IMR-90 (cell line): ENCODE measurements around the gene ACTR1A. TPM values are rescaled to one million over a fixed set of nuclear protein-coding genes. Genes with fewer than 3 reads are reported as not detected.

Experiments
- ATAC-seq: fragments of 200-7000 bp; cut with Tn5 transposase; 2 replicates; pipeline ENCODE4 v1.9.1; 2020; ENCODE audit warnings: low read depth, mild to moderate bottlenecking, moderate library complexity
- BruUV-seq: library from RNA; stranded (reverse); fragments of 400-500 nt; replicated peaks from 2 replicates; lab custom pipeline; 2021; lab: Mats Ljungman, UMichigan
- CTCF ChIA-PET: fragments of 300-600 bp; formaldehyde crosslinking; extraction: SDS; loops from one replicate; lab custom pipeline; 2021; ENCODE audit warnings: antibody characterized with exemption; lab: Yijun Ruan, JAX
- POLR2A ChIA-PET: fragments of 300-600 bp; sonication (Branson Sonifier 250); formaldehyde crosslinking; loops from one replicate; lab custom pipeline; 2022; ENCODE audit warnings: antibody characterized with exemption; ENCODE audit not compliant: unreplicated experiment; lab: Charles Lee
- DNase-seq: peaks from one replicate; pipeline ENCODE4 v3.0.0; 2013
- H2AFZ ChIP-seq: replicated peaks from 2 replicates; pipeline ENCODE3; 2013; ENCODE audit warnings: low read length, mild to moderate bottlenecking; ENCODE audit not compliant: poor library complexity
- H2AK5ac ChIP-seq: 2 replicates; pipeline ENCODE4 v1.6.1; 2013; ENCODE audit warnings: low read depth, low read length, inconsistent platforms
- H2AK9ac ChIP-seq: replicated peaks from 2 replicates; pipeline ENCODE3; 2013; ENCODE audit warnings: mild to moderate bottlenecking, low read depth, low read length, moderate library complexity; ENCODE audit not compliant: poor library complexity
- H2BK120ac ChIP-seq: 2 replicates; pipeline ENCODE4 v1.6.1; 2013; ENCODE audit warnings: low read depth, low read length, inconsistent platforms
- H2BK15ac ChIP-seq: 3 replicates; pipeline ENCODE4 v1.6.1; 2013; ENCODE audit warnings: low read depth, low read length, inconsistent platforms
- H2BK20ac ChIP-seq: 2 replicates; pipeline ENCODE4 v1.6.1; 2013; ENCODE audit warnings: low read depth, mild to moderate bottlenecking, inconsistent platforms, low read length, moderate library complexity
- H2BK5ac ChIP-seq: 2 replicates; pipeline ENCODE4 v1.6.1; 2013; ENCODE audit warnings: mild to moderate bottlenecking, low read depth, low read length, inconsistent platforms; ENCODE audit not compliant: poor library complexity, severe bottlenecking
- H3K14ac ChIP-seq: replicated peaks from 2 replicates; pipeline ENCODE4 v1.6.1; 2013; ENCODE audit warnings: low read depth, low read length, inconsistent platforms
- H3K18ac ChIP-seq: 2 replicates; pipeline ENCODE4 v1.6.1; 2013; ENCODE audit warnings: low read depth, low read length, control low read depth
- H3K23ac ChIP-seq: 2 replicates; pipeline ENCODE4 v1.6.1; 2013; ENCODE audit warnings: low read depth, low read length, inconsistent platforms
- H3K27ac ChIP-seq: 2 replicates; pipeline ENCODE4 v1.5.1; 2013; ENCODE audit warnings: mild to moderate bottlenecking, control low read depth, low read length; ENCODE audit not compliant: insufficient read depth
- H3K27me3 ChIP-seq: 2 replicates; pipeline ENCODE4 v1.6.1; 2013; ENCODE audit warnings: low read length; ENCODE audit not compliant: control insufficient read depth, insufficient read depth
- H3K36me3 ChIP-seq: 2 replicates; pipeline ENCODE4 v1.6.1; 2013; ENCODE audit warnings: low read length, mixed read lengths; ENCODE audit not compliant: control insufficient read depth, insufficient read depth
- H3K4ac ChIP-seq: 2 replicates; pipeline ENCODE4 v1.6.1; 2013; ENCODE audit warnings: low read depth, low read length, inconsistent platforms
- H3K4me1 ChIP-seq: 2 replicates; pipeline ENCODE4 v1.6.1; 2013; ENCODE audit warnings: low read length, mixed read lengths; ENCODE audit not compliant: control insufficient read depth, insufficient read depth
- H3K4me2 ChIP-seq: 2 replicates; pipeline ENCODE4 v1.6.1; 2013; ENCODE audit warnings: low read depth, mild to moderate bottlenecking, control low read depth, low read length, moderate library complexity
- H3K4me3 ChIP-seq: 2 replicates; pipeline ENCODE4 v1.5.1; 2013; ENCODE audit warnings: low read depth, mild to moderate bottlenecking, control low read depth, low read length, moderate library complexity; ENCODE audit not compliant: insufficient read depth
- H3K56ac ChIP-seq: 2 replicates; pipeline ENCODE4 v1.6.1; 2013; ENCODE audit warnings: low read length, inconsistent platforms; ENCODE audit not compliant: insufficient read depth; ENCODE audit errors: extremely low read depth
- H3K79me1 ChIP-seq, 2 experiments: 2 replicates each; pipeline ENCODE4 v1.6.1; 2013; ENCODE audit warnings: low read length in 2 of 2, inconsistent platforms in 1 of 2, low read depth in 1 of 2
- H3K9ac ChIP-seq: 2 replicates; pipeline ENCODE4 v1.6.1; 2013; ENCODE audit warnings: low read depth, low read length, control low read depth
- H3K9me1 ChIP-seq: 2 replicates; pipeline ENCODE4 v1.6.1; 2013; ENCODE audit warnings: low read length, inconsistent platforms; ENCODE audit not compliant: insufficient read depth
- H3K9me3 ChIP-seq: 2 replicates; pipeline ENCODE4 v1.6.1; 2013; ENCODE audit warnings: low read length; ENCODE audit not compliant: control insufficient read depth, insufficient read depth
- H4K20me1 ChIP-seq: 2 replicates; pipeline ENCODE4 v1.6.1; 2013; ENCODE audit warnings: low read length, inconsistent platforms; ENCODE audit not compliant: insufficient read depth
- H4K5ac ChIP-seq: 2 replicates; pipeline ENCODE4 v1.6.1; 2013; ENCODE audit warnings: mild to moderate bottlenecking, low read depth, low read length, control low read depth
- H4K8ac ChIP-seq, 2 experiments: 2 replicates each; pipeline ENCODE4 v1.6.1; 2013; ENCODE audit warnings: low read depth in 2 of 2, low read length in 2 of 2, control low read depth in 1 of 2, inconsistent platforms in 1 of 2
- H4K91ac ChIP-seq: 2 replicates; pipeline ENCODE4 v1.6.1; 2013; ENCODE audit warnings: low read depth, low read length, inconsistent platforms; ENCODE audit not compliant: insufficient read depth
- CEBPB ChIP-seq: IDR thresholded peaks from 2 replicates; pipeline ENCODE4 v1.6.1; 2012; ENCODE audit warnings: low read depth, low read length, improper control_type of control experiment
- ELK1 ChIP-seq: fragments of 150-350 bp; IDR thresholded peaks from 2 replicates; pipeline ENCODE4 v1.6.1; 2016; ENCODE audit warnings: low read depth, mild to moderate bottlenecking, low read length, moderate library complexity, borderline replicate concordance
- FOS ChIP-seq: fragments of 150-350 bp; IDR thresholded peaks from 2 replicates; pipeline ENCODE4 v1.6.1; 2016; ENCODE audit warnings: low read depth, low read length
- MAFK ChIP-seq: IDR thresholded peaks from 2 replicates; pipeline ENCODE4 v1.6.1; 2012; ENCODE audit warnings: low read depth, low read length, improper control_type of control experiment
- MAZ ChIP-seq: IDR thresholded peaks from 2 replicates; pipeline ENCODE4 v1.6.1; 2012; ENCODE audit warnings: low read depth, mild to moderate bottlenecking, low read length, improper control_type of control experiment, moderate library complexity, borderline replicate concordance
- MXI1 ChIP-seq: IDR thresholded peaks from 2 replicates; pipeline ENCODE4 v1.6.1; 2012; ENCODE audit warnings: low read depth, mild to moderate bottlenecking, low read length, moderate library complexity, borderline replicate concordance
- NFE2L2 ChIP-seq: fragments of 150-350 bp; IDR thresholded peaks from 2 replicates; pipeline ENCODE4 v1.6.1; 2016; ENCODE audit warnings: low read depth, mild to moderate bottlenecking, low read length
- POLR2A ChIP-seq: IDR thresholded peaks from 2 replicates; pipeline ENCODE4 v1.6.1; 2012; ENCODE audit warnings: mild to moderate bottlenecking, low read depth, low read length
- RAD21 ChIP-seq: IDR thresholded peaks from 2 replicates; pipeline ENCODE4 v1.6.1; 2012; ENCODE audit warnings: low read length, improper control_type of control experiment
- RCOR1 ChIP-seq: IDR thresholded peaks from 2 replicates; pipeline ENCODE4 v1.6.1; 2012; ENCODE audit warnings: mild to moderate bottlenecking, low read length, improper control_type of control experiment; ENCODE audit not compliant: insufficient replicate concordance
- SMC3 ChIP-seq: fragments of 150-350 bp; IDR thresholded peaks from 2 replicates; pipeline ENCODE4 v1.6.1; 2016; ENCODE audit warnings: low read depth, mild to moderate bottlenecking, antibody characterized with exemption, low read length, moderate library complexity
- USF2 ChIP-seq: fragments of 150-350 bp; IDR thresholded peaks from 2 replicates; pipeline ENCODE4 v1.6.1; 2017; ENCODE audit warnings: mild to moderate bottlenecking, antibody characterized with exemption, low read length, low read depth
- WGBS, 2 experiments: methylation state at CpG; one replicate each; pipeline versions ENCODE4 v1.1.5 to v1.1.7; 2013; ENCODE audit warnings: missing lambda C conversion rate in 2 of 2; ENCODE audit not compliant: insufficient read length in 1 of 2; ENCODE audit errors: extremely low coverage in 2 of 2; 5-methylcytosine and 5-hydroxymethylcytosine counted together
- dilution Hi-C: fragments of 300-500 bp; cut with HindIII; formaldehyde crosslinking; loops from one replicate; pipeline ENCODE4 v1.14.3; 2018; ENCODE audit warnings: low sequenced_read_pairs; ENCODE audit not compliant: unreplicated experiment
- in situ Hi-C: fragments of 300-500 bp; cut with MboI; formaldehyde crosslinking; loops from 3 replicates; pipeline ENCODE4 v1.14.3; 2019; ENCODE audit warnings: low sequenced_read_pairs, inconsistent platforms, mixed read lengths
- intact Hi-C: fragments of 100-400 bp; cut with micrococcal nuclease; formaldehyde crosslinking; loops from 2 replicates; pipeline ENCODE4 v1.10.0; 2022
- polyA plus RNA-seq, 3 experiments: library from polyadenylated mRNA; depleted of rRNA; stranded (reverse); fragments of >200 nt; gene quantifications; 2 replicates each; pipeline ENCODE4 v1.2.3, GENCODE V29; 2012; ENCODE audit warnings: low replicate concordance in 1 of 3
- total RNA-seq: library from RNA; depleted of rRNA; stranded (reverse); fragments of >200 nt; gene quantifications from 2 replicates; pipeline ENCODE4 v1.2.3, GENCODE V29; 2012

ACTR1A gene
- total and polyA plus RNA-seq, 2 of the 4 experiments (the other 2 are of a cell fraction) = 142 to 157 TPM

GRCh38 chr10:102534333-102534732 lies 31.8 kb upstream of the ACTR1A start:
- Histone ChIP-seq H3K27ac (no peak overlapping the region), H2BK5ac (no peak overlapping the region), H3K27me3 (no peaks in the 10 kb centered on the region), H3K9me3 (no peaks in the 10 kb centered on the region), H2AK9ac (no peak overlapping the region), H2AFZ (no peak overlapping the region), H3K4me3 (no peak overlapping the region), H3K4me2 (no peak overlapping the region), H3K4ac (no peak overlapping the region), H3K18ac (no peak overlapping the region), H4K8ac (no peak overlapping the region), H4K91ac (no peak overlapping the region), H3K23ac (no peak overlapping the region), H4K20me1 (peaks cover 23% of the 10 kb centered on the region), H2AK5ac (no peak overlapping the region), H3K79me1 (peaks cover 25 to 55% of the 10 kb centered on the region in 2 experiments), H2BK20ac (no peak overlapping the region), H4K5ac (no peak overlapping the region), H3K9ac (no peak overlapping the region), H3K36me3 (peaks cover 9% of the 10 kb centered on the region; the same call in 1 of the 2 replicates), H3K9me1 (peaks cover 9% of the 10 kb centered on the region), H3K56ac (no peak overlapping the region), H3K14ac (no peak overlapping the region), H2BK15ac (no peak overlapping the region), H3K4me1 (no peaks in the 10 kb centered on the region), H2BK120ac (no peak overlapping the region)
- ATAC-seq = no peak
- TF ChIP-seq RAD21 (no peak), POLR2A (no peak), FOS (no peak), ELK1 (no peak), CEBPB (no peak), MXI1 (no peak), MAFK (no peak), USF2 (no peak), RCOR1 (no peak), NFE2L2 (no peak), SMC3 (no peak), MAZ (no peak)
- DNase-seq = no peak
- POLR2A ChIA-PET = no interaction called here
- WGBS, 2 experiments = 95% methylated on average over 9 of the region's 13 CpGs; no CpG with 5 or more reads in 1 of the 2 experiments
- in situ Hi-C loops = no loop called here
- no TSS peak for BruUV-seq
- intact Hi-C loops = no loop called here
- CTCF ChIA-PET = no interaction called here
- dilution Hi-C loops = no loop called here
